HEK293T (cell line): ENCODE results near the gene PRKCH.

ENCODE experiments used
- CTCF ChIA-PET: fragments of 350-600 bp; formaldehyde crosslinking; extraction: SDS; loops from one replicate; lab custom pipeline; 2021; ENCODE audit warnings: antibody characterized with exemption, inconsistent platforms; lab: Yijun Ruan, JAX
- POLR2A ChIA-PET: fragments of 350-600 bp; formaldehyde crosslinking; extraction: SDS; loops from one replicate; lab custom pipeline; 2020; ENCODE audit warnings: antibody characterized with exemption, inconsistent platforms; lab: Yijun Ruan, JAX
- DNase-seq: peaks from one replicate; pipeline ENCODE4 v3.0.0; 2012; ENCODE audit warnings: mixed read lengths; ENCODE audit errors: extremely low spot score
- ARNT ChIP-seq: fragments of 450-650 bp; IDR thresholded peaks from 2 replicates; pipeline ENCODE4 v1.6.1; 2017; ENCODE audit warnings: mild to moderate bottlenecking
- BHLHE40 ChIP-seq: fragments of 450-650 bp; IDR thresholded peaks from 2 replicates; pipeline ENCODE4 v1.6.1; 2016; ENCODE audit warnings: mild to moderate bottlenecking, moderate library complexity, borderline replicate concordance
- CTBP1 ChIP-seq: fragments of 450-650 bp; IDR thresholded peaks from 2 replicates; pipeline ENCODE4 v1.6.1; 2016; ENCODE audit warnings: borderline replicate concordance
- ELF4 ChIP-seq: fragments of 450-650 bp; IDR thresholded peaks from 2 replicates; pipeline ENCODE4 v1.6.1; 2017; ENCODE audit warnings: antibody characterized with exemption
- FOXA1 ChIP-seq: fragments of 450-650 bp; IDR thresholded peaks from 2 replicates; pipeline ENCODE4 v1.6.1; 2016; ENCODE audit warnings: mild to moderate bottlenecking
- FOXK2 ChIP-seq: fragments of 450-650 bp; IDR thresholded peaks from 2 replicates; pipeline ENCODE4 v1.6.1; 2016; ENCODE audit warnings: mild to moderate bottlenecking
- FOXM1 ChIP-seq: fragments of 450-650 bp; IDR thresholded peaks from 2 replicates; pipeline ENCODE4 v1.6.1; 2017; ENCODE audit warnings: mild to moderate bottlenecking, borderline replicate concordance
- HDGF ChIP-seq: fragments of 450-650 bp; IDR thresholded peaks from 2 replicates; pipeline ENCODE4 v1.6.1; 2017; ENCODE audit warnings: antibody characterized with exemption, borderline replicate concordance
- L3MBTL2 ChIP-seq: fragments of 450-650 bp; conservative IDR thresholded peaks from 2 replicates; pipeline ENCODE4 v1.6.1; 2016; ENCODE audit warnings: mild to moderate bottlenecking
- LEF1 ChIP-seq: fragments of 450-650 bp; IDR thresholded peaks from 2 replicates; pipeline ENCODE4 v1.6.1; 2017; ENCODE audit warnings: mild to moderate bottlenecking, borderline replicate concordance
- NFRKB ChIP-seq: fragments of 450-650 bp; IDR thresholded peaks from 2 replicates; pipeline ENCODE4 v1.6.1; 2016; ENCODE audit warnings: mild to moderate bottlenecking, moderate library complexity
- SP1 ChIP-seq: fragments of 450-650 bp; IDR thresholded peaks from 2 replicates; pipeline ENCODE4 v1.6.1; 2017
- SUZ12 ChIP-seq: fragments of 450-650 bp; IDR thresholded peaks from 2 replicates; pipeline ENCODE4 v1.6.1; 2016; ENCODE audit warnings: mild to moderate bottlenecking
- TARDBP ChIP-seq: fragments of 450-650 bp; IDR thresholded peaks from 2 replicates; pipeline ENCODE4 v1.6.1; 2016
- ZNF384 ChIP-seq: fragments of 450-650 bp; IDR thresholded peaks from 2 replicates; pipeline ENCODE4 v1.6.1; 2016
- TF ChIP-seq, protein P1 (sequence below): fragments of 450-650 bp; IDR thresholded peaks from 2 replicates; pipeline ENCODE4 v1.6.1; 2016

Gene PRKCH

DNA sequence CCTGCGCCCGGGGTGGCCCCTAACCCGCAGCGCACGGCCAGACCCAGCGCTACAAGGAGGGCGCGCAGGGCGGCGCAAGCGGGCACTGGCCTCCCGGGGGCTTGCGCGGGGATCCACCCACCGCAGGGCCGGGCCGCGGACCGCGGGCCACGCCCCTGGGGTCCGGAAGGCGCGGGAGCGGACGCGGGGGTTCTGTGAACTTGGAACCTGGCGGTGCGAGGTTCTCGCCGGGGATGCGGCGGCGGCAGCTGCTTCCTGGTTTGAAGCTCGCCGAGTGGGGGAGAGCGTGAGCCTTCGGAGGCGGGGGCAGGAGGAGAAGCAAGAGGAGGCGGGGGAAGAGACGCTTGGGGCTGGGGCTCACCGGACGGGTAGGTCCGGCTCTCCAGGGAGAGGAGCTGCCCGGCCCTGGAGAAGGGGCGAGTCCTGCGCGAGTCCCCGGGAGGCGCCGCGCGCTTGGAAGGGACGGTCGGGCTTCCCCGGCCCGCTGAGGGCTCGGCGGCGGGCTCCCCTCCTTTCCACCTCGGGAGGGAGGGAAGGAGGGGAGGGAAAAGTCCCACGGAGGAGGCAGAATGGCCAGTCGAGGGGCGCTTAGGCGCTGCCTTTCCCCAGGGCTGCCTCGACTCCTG lies at the start of gene PRKCH:
TSS of gene PRKCH (plus strand) at position 195 of the 626 bp plus-strand sequence. CDS start 523 bp downstream, outside the sequence.
- ChIA-PET CTCF (interaction anchor here (0.6 to 0.8 kb wide), 3 partner anchors 10 to 668 kb away, joined by 3 to 4 read pairs (median 3); no protein-coding TSS in a partner anchor), POLR2A (interaction anchor here (0.9 to 1.1 kb wide), 2 partner anchors 12 to 32 kb away, joined by 3 to 4 read pairs; no protein-coding TSS in a partner anchor)
- DNase-seq, result peak; percentile 68
- TF ChIP-seq CTBP1 (no peak), ELF4 (peak; percentile 31; the same call in 1 of the 2 replicates), L3MBTL2 (peak; percentile 35; the same call in 1 of the 2 replicates)

DNA sequence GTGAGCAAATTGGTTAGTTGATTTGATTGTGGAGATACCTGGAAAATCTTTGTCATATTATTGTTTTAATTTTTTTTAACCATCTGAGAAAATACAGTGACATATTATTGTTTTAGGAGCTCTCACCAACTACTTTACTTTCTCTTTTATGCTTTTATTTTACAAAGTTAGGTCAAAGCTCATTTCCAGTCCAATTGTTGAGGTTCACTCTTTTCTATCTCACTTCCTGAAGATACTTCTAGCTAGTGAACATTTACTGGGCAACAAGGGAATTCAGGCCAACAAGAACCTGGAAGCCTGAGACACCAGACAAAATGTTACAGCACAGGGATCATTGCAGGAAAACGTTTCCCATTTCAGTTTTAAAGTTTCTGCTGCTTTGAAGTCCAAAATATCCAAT lies 44.1 kb upstream of the PRKCH start:
- ChIA-PET POLR2A (no interaction called here), CTCF (interaction anchor here (0.9 to 1.0 kb wide), 2 partner anchors 8 to 20 kb away, joined by 3 read pairs; no protein-coding TSS in a partner anchor)
- TF ChIP-seq FOXM1 (no peak), TARDBP (no peak), SUZ12 (no peak), HDGF (no peak), L3MBTL2 (no peak), BHLHE40 (no peak), LEF1 (no peak), FOXK2 (no peak), ELF4 (no peak), ZNF384 (no peak), ARNT (no peak), CTBP1 (no peak), SP1 (no peak)
- DNase-seq, result no peak

DNA sequence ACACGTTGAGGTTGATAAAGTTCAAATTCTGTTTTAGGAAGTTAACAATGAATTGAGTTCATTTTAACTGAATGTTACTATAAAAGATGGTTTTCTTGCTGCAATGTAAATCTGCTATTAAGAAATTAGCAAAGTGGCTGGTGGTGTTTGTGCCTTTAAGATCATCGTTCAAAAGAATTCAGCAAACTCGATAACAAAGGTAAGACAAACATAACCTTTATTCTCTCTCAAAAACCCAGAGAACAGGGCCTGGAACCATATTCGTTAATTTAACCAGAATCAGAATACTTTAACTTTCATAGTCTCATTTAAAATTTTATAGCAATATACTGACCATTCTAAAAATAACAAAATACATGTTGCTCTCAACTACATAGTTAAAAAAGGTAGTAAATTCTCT lies 43.6 kb upstream of the PRKCH start:
- DNase-seq, result no peak
- CTCF ChIA-PET, result interaction anchor here (1.0 kb wide), 1 partner anchor 19 kb away, joined by 3 read pairs; no protein-coding TSS in a partner anchor
- POLR2A ChIA-PET, result no interaction called here
- no peak for TF ChIP-seq FOXM1
- no peak for TF ChIP-seq SUZ12
- no peak for TF ChIP-seq FOXK2
- no peak for TF ChIP-seq ZNF384
- no peak for TF ChIP-seq ARNT
- TF ChIP-seq, protein P1, sequence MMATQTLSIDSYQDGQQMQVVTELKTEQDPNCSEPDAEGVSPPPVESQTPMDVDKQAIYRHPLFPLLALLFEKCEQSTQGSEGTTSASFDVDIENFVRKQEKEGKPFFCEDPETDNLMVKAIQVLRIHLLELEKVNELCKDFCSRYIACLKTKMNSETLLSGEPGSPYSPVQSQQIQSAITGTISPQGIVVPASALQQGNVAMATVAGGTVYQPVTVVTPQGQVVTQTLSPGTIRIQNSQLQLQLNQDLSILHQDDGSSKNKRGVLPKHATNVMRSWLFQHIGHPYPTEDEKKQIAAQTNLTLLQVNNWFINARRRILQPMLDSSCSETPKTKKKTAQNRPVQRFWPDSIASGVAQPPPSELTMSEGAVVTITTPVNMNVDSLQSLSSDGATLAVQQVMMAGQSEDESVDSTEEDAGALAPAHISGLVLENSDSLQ, result no peak
- TF ChIP-seq CTBP1, result no peak
- TF ChIP-seq NFRKB, result no peak
- TF ChIP-seq LEF1, result no peak
- TF ChIP-seq ELF4, result no peak
- TF ChIP-seq TARDBP, result no peak
- TF ChIP-seq HDGF, result no peak

DNA sequence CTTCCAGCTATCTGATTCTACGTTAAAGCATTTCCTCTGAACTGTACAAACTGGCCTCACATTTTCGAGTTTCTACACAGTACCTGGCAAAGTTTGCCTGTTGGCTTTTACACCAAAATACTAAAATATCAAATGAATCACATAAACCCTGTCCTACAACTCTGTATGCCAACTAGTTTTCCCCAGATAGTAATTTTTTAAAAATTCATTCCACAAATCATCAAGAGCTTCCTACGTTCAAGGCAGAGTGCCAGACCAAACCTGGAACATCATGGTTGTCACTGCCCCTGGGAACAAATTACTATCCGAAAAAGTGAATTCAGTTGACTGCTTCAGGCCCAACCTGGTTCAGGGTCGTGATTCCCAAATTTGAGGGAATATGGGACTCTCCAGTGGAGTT lies 42.3 kb upstream of the PRKCH start:
- no peak for DNase-seq
- POLR2A ChIA-PET, result no interaction called here
- CTCF ChIA-PET, result no interaction called here
- no peak for TF ChIP-seq BHLHE40
- no peak for TF ChIP-seq TARDBP
- TF ChIP-seq CTBP1, result no peak
- TF ChIP-seq ZNF384, result no peak
- TF ChIP-seq ELF4, result no peak
- no peak for TF ChIP-seq SP1
- no peak for TF ChIP-seq LEF1
- TF ChIP-seq, protein P1, result no peak
- no peak for TF ChIP-seq SUZ12

DNA sequence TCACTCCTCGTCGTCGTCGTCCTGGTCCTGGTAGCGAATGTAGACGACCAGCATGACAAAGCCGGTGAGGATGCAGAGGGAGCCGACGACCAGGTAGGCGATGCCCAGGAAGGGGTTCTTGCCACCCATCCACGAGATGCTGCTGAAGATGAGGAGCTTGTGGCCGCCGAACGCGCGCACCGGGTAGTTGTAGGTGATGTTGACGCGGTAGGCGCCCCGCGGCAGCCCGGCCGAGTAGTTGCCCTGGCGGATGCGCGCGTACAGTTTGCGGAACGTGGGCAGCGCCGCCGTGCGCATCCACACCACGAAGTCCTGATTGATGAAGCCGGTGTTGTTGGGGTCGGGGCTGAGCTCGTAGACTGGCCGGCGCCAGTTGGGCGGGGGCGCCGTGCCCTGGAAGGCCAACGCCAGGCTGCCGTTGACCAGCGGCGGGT lies 41.3 kb upstream of the PRKCH start:
- TF ChIP-seq ARNT (no peak), SUZ12 (no peak), FOXA1 (no peak), L3MBTL2 (no peak), CTBP1 (no peak), NFRKB (no peak), HDGF (no peak), FOXM1 (no peak), BHLHE40 (no peak)
- TF ChIP-seq, protein P1, result no peak
- CTCF ChIA-PET, result no interaction called here
- no peak for DNase-seq
- POLR2A ChIA-PET, result interaction anchor here (0.6 kb wide), 2 partner anchors 518 to 1058 kb away, joined by 3 read pairs; no protein-coding TSS in a partner anchor

DNA sequence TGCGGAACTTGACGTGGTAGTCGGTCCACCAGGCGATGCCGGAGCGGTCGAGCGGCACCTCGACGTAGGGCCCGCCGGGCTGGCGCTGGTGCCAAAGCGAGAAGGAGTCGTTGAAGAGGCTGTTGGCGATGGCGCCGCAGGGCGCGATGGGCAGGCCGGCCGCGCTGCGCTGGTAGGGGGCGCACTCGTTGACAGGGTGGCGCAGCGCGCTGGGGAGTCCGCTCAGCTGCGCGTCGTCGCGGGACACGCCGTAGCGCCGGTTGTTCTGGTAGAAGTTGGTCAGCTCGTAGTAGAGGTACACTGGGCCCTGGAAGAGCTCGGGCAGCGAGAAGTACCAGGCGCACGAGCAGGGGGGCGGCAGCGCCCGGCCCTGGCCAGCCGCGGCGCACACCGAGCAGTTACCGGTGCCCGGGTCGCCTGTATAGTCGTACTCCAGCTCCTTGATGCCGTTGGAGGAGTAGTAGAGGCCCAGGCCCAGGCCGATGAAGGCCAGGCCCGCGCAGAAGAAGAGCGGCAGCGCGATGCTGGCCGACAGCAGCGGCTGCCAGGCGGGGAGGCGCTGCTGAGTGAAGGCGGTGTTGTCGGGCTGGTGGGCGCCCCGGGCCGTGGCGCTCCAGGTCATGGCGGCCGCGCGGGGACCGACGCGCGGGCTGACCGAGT lies 40.7 kb upstream of the PRKCH start:
- ChIA-PET POLR2A (interaction anchor here (0.6 kb wide), 2 partner anchors 519 to 1059 kb away, joined by 3 read pairs; no protein-coding TSS in a partner anchor), CTCF (no interaction called here)
- TF ChIP-seq FOXA1 (no peak), SUZ12 (no peak), CTBP1 (no peak), L3MBTL2 (no peak), ZNF384 (no peak), FOXK2 (no peak), TARDBP (no peak), BHLHE40 (no peak)
- TF ChIP-seq, protein P1, result no peak
- no peak for DNase-seq
